Endodermal cell (in vitro differentiated cells): Measurements from ENCODE around the gene IQCF6. TPM values are rescaled to one million over a fixed set of nuclear protein-coding genes. Genes with fewer than 3 reads are reported as not detected.
"Not testable (repeated sequence)": the region's sequence is repeated elsewhere in the genome, so short reads cannot be mapped to it uniquely, and the experiment has no call there.

Experiments
- DNase-seq: peaks from one replicate; pipeline ENCODE4 v3.0.0-alpha.2; 2017
- H3K27ac ChIP-seq: 2 replicates; pipeline ENCODE4 v1.5.1; 2013; ENCODE audit warnings: mild to moderate bottlenecking, low read depth, low read length, moderate library complexity
- H3K27me3 ChIP-seq: 2 replicates; pipeline ENCODE4 v1.6.1; 2013; ENCODE audit warnings: mild to moderate bottlenecking, low read length, moderate library complexity; ENCODE audit not compliant: insufficient read depth, control insufficient read depth, poor library complexity, severe bottlenecking
- H3K36me3 ChIP-seq: 2 replicates; pipeline ENCODE4 v1.7.0; 2013; ENCODE audit warnings: mild to moderate bottlenecking, low read length, moderate library complexity; ENCODE audit not compliant: control insufficient read depth, insufficient read depth
- H3K4me1 ChIP-seq: one replicate; pipeline ENCODE4 v1.7.0; 2013; ENCODE audit warnings: low read length; ENCODE audit not compliant: control insufficient read depth, insufficient read depth
- H3K4me3 ChIP-seq: 2 replicates; pipeline ENCODE4 v1.5.1; 2013; ENCODE audit warnings: mild to moderate bottlenecking, low read length, moderate library complexity
- H3K9ac ChIP-seq: 2 replicates; pipeline ENCODE4 v1.6.1; 2013; ENCODE audit warnings: mild to moderate bottlenecking, low read length, moderate library complexity; ENCODE audit not compliant: poor library complexity, severe bottlenecking; ENCODE audit errors: extremely low read depth
- H3K9me3 ChIP-seq: 2 replicates; pipeline ENCODE4 v1.6.1; 2013; ENCODE audit warnings: mild to moderate bottlenecking, low read length, moderate library complexity; ENCODE audit not compliant: control insufficient read depth
- H3K27ac Mint-ChIP-seq: 2 replicates; pipeline ENCODE4 v1.8.0; 2020; ENCODE audit warnings: mixed read lengths
- H3K27me3 Mint-ChIP-seq: 2 replicates; pipeline ENCODE4 v1.8.0; 2021; ENCODE audit warnings: mild to moderate bottlenecking, mixed read lengths; ENCODE audit not compliant: insufficient read depth
- H3K36me3 Mint-ChIP-seq: 2 replicates; pipeline ENCODE4 v1.8.0; 2020; ENCODE audit warnings: low read depth, mixed read lengths
- H3K4me1 Mint-ChIP-seq: 2 replicates; pipeline ENCODE4 v1.8.0; 2020; ENCODE audit warnings: mixed read lengths
- H3K4me3 Mint-ChIP-seq: 2 replicates; pipeline ENCODE4 v1.8.0; 2020; ENCODE audit warnings: mild to moderate bottlenecking, moderate library complexity, mixed read lengths
- H3K9me3 Mint-ChIP-seq: 2 replicates; pipeline ENCODE4 v1.8.0; 2020; ENCODE audit warnings: mild to moderate bottlenecking, mixed read lengths
- CTCF ChIP-seq: fragments of 200-600 bp; sonication (generic); conservative IDR thresholded peaks from 2 replicates; pipeline ENCODE4 v1.5.0; 2021; ENCODE audit warnings: antibody characterized with exemption, mild to moderate bottlenecking
- WGBS, 2 experiments: methylation state at CpG; one replicate each; pipeline versions ENCODE4 v1.1.5 to v1.1.7; 2013; ENCODE audit warnings: missing lambda C conversion rate in 2 of 2, mixed read lengths in 1 of 2; ENCODE audit not compliant: insufficient coverage in 1 of 2, insufficient read length in 1 of 2; 5-methylcytosine and 5-hydroxymethylcytosine counted together
- total RNA-seq, 2 donors: library from RNA; stranded (reverse); fragmentation: NEBNext Ultra II Directional in 1 of 2; extraction: Animal tissue kit (Norgen Biotek cat#: 25700) in 1 of 2; gene quantifications; 2 replicates in 1 of 2; 3 replicates in 1 of 2; pipeline ENCODE4 v1.2.1, GENCODE V29; 2021

Gene IQCF6
- total RNA-seq, 2 donors from 2014 or later: not detected

- Histone ChIP-seq H3K9ac (no peak overlapping the region), H3K4me1 (no peaks in the 10 kb centered on the region), H3K9me3 (no peaks in the 10 kb centered on the region), H3K27ac (no peak overlapping the region), H3K36me3 (no peaks in the 10 kb centered on the region), H3K27me3 (no peaks in the 10 kb centered on the region), H3K4me3 (no peak overlapping the region)
- DNase-seq: no peak
- Mint-ChIP-seq H3K4me3 (no peak overlapping the region), H3K36me3 (no peaks in the 10 kb centered on the region), H3K27ac (no peak overlapping the region), H3K9me3 (no peaks in the 10 kb centered on the region), H3K27me3 (peaks cover 3% of the 10 kb centered on the region), H3K4me1 (no peaks in the 10 kb centered on the region)
- WGBS, 2 experiments: 58% methylated on average over 4 of the region's 4 CpGs; no CpG with 5 or more reads in 1 of the 2 experiments
- no peak for TF ChIP-seq CTCF
These were observed 5.4 kb downstream of the IQCF6 start for GRCh38 chr3:51773529-51774056.

GRCh38 chr3:51759203-51759602 is 19.8 kb downstream of the IQCF6 start:
- H3K27ac Mint-ChIP-seq: no peak overlapping the region
- no peaks in the 10 kb centered on the region for H3K4me1 Mint-ChIP-seq
- H3K4me1 ChIP-seq: no peaks in the 10 kb centered on the region
- no peaks in the 10 kb centered on the region for H3K27me3 ChIP-seq
- peaks cover 81% of the 10 kb centered on the region for H3K9me3 ChIP-seq
- no peaks in the 10 kb centered on the region for H3K27me3 Mint-ChIP-seq
- H3K27ac ChIP-seq: no peak overlapping the region
- H3K9ac ChIP-seq: no peak overlapping the region
- no peak overlapping the region for H3K4me3 ChIP-seq
- H3K9me3 Mint-ChIP-seq: peaks cover 76% of the 10 kb centered on the region
- H3K36me3 Mint-ChIP-seq: peaks cover 7% of the 10 kb centered on the region
- no peaks in the 10 kb centered on the region for H3K36me3 ChIP-seq
- DNase-seq: no peak
- no peak overlapping the region for H3K4me3 Mint-ChIP-seq
- no peak for TF ChIP-seq CTCF

GRCh38 chr3:51753763-51754750 is 25.0 kb downstream of the IQCF6 start:
- H3K27ac Mint-ChIP-seq: peak overlapping the region; percentile 28
- H3K4me3 Mint-ChIP-seq: peak overlapping the region; percentile 10
- H3K27ac ChIP-seq, H3K36me3 ChIP-seq, H3K36me3 Mint-ChIP-seq, DNase-seq, H3K27me3 ChIP-seq, H3K9ac ChIP-seq, H3K4me1 ChIP-seq, H3K27me3 Mint-ChIP-seq: not testable (repeated sequence)
- H3K9me3 ChIP-seq: peaks cover 64% of the 10 kb centered on the region
- H3K4me3 ChIP-seq: peak overlapping the region; percentile 56
- peaks cover 61% of the 10 kb centered on the region for H3K9me3 Mint-ChIP-seq
- 73 to 90% methylated on average over 6 to 13 of the region's 13 CpGs for WGBS, 2 experiments
- peaks cover 28% of the 10 kb centered on the region for H3K4me1 Mint-ChIP-seq
